ENCODE results near the gene ANKRD33B.
"Not testable (repeated sequence)": the region's sequence is repeated elsewhere in the genome, so short reads cannot be mapped to it uniquely, and the experiment has no call there.

ANKRD33B gene

GRCh38 chr5:10595293-10595671, 31.4 kb downstream of the ANKRD33B start:
- FAIRE-seq, result no peak

DNA sequence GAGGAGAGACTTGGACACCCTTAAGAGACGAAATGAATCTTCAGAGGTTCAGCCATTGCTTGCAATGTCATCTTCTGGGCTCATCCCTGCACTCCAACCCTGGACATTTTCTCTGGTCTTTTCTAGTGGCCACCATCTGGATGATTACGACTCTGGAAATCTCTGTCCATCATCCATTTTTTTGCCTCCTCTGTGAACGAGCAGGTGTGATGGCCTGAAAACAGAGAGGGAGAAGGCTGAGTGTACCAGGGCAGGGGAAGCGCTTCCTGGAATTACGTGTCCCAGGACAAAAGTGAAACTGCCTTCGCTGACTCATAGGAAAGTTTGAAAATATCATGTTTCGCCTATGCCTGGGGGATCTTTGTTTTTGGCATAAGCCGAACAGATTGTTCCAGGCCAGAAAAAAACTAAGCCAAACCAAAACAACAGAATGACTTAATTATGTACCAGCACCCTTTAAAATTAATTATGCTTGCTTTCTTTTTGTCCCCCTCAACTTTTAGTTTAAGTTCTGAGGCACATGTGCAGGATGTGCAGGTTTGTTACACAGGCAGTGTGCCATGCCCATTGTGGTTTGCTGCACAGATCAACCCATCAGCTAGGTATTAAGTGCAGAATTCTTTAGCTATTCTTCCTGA, 31.9 kb downstream of the ANKRD33B start:
- FAIRE-seq, result no peak

DNA sequence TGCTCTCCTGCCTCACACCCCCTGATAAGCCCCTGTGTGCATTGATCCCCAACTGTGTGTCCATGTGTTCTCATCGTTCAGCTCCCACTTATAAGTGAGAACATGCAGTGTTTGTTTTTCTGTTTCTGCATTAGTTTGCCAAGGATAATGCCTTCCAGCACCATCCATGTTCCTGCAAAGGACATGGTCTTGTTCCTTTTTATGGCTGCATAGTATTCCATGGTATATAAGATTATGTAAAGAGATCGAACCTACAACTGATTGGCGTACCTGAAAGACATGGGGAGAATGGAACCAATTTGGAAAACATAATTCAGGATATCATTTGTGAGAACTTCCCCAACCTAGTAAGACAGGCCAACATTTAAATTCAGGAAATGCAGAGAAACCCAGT, 32.4 kb downstream of the ANKRD33B start:
- no peak for FAIRE-seq

- no peak for FAIRE-seq
Observed at GRCh38 chr5:10596886-10597451, 33.1 kb downstream of the ANKRD33B start.

GRCh38 chr5:10599113-10599512, 35.2 kb downstream of the ANKRD33B start:
- FAIRE-seq, result no peak

GRCh38 chr5:10599862-10600284, 36.0 kb downstream of the ANKRD33B start:
- no peak for FAIRE-seq

DNA sequence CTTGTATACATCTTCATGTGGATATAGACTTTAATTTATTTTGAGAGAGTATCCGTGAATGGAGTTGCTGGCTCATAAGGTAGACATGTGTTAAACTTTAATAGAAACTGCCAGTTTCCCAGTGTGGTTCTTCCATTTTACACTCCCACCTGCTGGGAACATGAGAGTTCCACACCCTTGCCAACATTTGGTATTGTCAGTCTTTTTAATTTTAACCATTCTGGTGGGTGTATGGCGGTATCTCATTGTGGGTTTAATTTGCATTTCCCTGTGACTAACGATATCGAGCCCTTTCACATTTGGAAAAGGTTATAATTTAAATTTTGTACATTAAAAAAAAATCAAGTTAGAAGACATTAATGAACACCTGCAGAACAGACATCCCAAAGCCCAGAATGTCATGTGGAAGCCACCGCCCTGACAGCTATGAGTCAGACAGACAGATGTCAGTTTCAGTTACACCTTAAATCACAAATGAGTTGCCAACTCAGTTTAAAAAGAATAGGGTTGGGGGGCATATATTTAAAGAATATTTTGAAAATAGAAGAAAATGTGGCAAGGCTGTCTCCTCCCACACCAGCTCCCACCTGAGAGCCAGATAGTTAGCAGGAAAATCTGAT, 36.9 kb downstream of the ANKRD33B start:
- FAIRE-seq, result no peak

DNA sequence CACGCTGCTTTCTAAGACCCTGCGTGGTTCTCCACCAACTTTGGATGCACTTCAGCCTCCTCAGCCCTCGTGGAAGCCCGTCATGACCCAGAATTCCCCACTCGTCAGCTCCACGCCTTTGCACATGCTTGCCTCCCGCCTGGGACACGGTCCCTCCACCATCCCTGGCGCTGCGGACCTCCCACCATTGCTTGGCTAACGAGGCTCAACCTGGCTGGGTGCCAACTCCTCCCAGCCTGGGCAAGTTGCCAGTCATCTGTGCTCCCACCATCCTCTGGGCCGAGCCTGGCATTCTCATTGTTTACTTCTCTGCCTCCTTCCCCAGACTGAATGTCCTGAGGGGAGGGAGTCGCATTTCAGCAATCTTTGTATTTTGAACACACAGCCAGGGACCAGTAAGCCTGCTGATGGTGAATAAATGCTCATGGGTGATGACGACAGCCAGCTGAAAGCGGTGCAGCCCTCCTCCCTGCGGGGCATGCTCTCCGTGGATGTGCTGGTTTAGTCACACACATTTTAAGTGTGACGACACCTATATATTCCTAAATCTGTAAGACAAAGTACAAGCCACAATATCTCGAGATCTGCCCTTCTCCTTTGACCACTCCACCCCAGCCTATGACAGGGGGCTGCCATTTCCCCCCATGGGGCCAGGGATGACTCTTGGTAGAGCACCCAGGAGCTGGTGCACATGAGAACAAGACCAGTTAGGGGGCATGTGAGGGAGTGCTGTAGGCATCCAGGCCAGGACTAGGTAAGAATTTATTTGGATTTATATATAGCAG, 37.6 kb downstream of the ANKRD33B start:
- no peak for FAIRE-seq

DNA sequence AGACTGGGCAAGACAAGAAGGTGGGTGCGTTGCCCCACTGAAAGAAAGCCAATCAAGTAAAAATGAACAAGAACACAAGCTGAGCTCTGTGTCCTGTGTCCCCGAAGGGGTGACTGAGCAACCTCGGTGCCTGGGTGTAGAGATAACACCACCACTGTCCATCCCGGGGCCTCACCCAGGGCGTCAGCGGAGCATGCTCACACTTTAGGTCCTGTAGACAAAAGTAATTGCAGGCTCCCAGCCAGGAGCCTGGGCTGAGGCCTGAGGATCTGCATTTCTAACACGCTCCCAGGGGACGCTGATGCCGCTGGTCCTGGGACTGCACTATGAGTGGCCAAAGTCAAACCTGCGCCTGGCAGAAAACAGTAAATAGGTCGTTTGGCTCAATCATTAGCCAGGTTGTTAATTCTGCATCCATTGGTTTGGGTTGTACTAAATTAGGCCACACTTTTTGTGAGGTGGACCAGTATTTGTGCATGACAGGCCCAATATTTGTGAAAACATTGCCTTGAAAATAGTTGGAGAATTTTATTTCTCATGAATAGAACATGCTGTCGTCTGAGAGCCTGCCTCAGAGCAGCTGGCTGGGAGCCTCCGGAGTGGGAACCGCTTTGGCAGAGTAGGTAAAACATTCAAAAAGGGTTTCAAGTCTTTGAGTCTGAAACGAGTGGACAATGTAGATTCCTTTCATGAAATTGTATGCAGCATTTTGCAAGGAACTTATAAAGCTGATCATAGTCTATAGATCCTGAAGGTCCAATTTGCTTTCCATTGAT, 38.3 kb downstream of the ANKRD33B start:
- FAIRE-seq, result no peak

GRCh38 chr5:10604975-10605374, 41.1 kb downstream of the ANKRD33B start:
- FAIRE-seq, result no peak

DNA sequence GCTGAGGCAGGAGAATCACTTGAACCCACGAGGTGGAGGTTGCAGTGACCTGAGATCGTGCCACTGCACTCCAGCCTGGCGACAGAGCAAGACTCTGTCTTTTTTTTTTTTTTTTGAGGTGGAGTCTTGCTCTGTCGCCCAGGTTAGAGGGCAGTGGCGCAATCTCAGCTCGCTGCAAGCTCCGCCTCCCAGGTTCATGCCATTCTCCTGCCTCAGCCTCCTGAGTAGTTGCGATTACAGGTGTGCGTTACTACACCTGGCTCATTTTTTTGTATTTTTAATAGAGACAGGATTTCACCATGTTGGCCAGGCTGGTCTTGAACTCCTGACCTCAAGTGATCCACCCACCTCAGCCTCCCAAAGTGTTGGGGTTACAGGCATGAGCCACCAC, 42.8 kb downstream of the ANKRD33B start:
- not testable (repeated sequence) for FAIRE-seq

DNA sequence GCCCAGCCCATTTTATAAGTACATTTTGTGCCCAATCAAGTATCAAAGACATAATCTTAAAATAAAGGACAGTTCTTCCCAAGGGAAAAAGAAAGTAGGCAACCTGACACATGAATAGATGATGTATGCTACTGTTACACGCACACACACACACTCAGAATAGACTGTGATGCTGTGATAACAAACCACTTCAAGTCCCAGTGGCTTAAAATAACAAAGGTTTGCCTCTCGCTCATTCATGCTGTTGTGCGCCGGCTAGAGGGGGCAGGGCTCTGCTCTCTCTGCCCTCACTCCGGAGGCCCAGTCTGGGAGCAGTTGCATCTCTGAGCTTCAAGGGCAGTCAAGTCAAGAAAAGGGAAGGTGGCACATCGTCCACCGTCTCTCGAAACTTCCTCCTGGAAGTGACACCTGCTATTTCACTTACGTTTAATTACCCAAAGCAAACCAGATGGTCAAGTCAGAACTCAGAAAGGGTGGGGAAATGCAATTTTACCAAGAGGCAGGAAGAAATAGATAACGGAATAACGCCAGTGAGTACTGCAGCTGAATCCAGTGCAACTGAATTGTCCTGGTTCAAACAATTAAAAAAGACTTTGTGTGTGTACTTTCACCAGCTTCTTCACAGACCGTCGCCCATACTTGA, 43.3 kb downstream of the ANKRD33B start:
- FAIRE-seq, result no peak

- no peak for FAIRE-seq
Observed at GRCh38 chr5:10607666-10608073, 43.8 kb downstream of the ANKRD33B start.

DNA sequence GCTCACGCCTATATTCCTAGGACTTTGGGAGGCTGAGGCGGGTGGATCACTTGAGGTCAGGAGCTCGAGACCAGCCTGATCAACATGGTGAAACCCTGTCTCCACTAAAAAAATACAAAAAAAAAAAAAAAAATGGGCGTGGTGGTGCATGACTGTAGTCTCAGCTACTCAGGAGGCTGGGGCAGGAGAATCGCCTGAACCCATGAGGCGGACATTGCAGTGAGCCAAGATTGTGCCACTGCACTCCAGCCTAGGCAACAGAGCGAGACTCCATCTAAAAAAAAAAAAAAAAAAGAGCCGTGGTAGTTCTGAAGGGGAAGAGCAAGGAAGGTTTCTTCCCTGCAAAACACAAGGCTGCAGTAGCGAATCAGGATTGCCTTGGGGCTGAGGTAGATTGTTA, 44.2 kb downstream of the ANKRD33B start:
- not testable (repeated sequence) for FAIRE-seq

GRCh38 chr5:10610058-10610457, 46.2 kb downstream of the ANKRD33B start:
- FAIRE-seq, result no peak

DNA sequence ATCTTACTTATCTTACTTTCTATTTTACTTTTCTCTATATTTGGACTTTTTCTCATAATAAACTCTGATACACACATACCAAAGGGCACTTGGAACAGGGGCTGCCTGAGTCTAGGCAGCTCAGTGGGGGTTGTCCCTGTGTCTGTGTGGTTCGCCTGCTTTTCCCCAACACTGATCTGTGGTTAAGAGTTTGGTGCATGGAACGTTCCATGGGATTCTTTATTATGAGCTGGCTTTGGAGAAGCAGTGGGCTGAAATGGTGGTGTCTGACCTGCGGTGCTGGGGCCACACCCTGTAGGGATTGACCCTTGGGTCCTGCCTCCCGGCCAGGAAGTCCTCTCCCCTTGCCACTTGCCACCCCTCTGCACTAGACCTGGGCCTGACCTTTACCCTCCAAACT, 47.4 kb downstream of the ANKRD33B start:
- no peak for FAIRE-seq

DNA sequence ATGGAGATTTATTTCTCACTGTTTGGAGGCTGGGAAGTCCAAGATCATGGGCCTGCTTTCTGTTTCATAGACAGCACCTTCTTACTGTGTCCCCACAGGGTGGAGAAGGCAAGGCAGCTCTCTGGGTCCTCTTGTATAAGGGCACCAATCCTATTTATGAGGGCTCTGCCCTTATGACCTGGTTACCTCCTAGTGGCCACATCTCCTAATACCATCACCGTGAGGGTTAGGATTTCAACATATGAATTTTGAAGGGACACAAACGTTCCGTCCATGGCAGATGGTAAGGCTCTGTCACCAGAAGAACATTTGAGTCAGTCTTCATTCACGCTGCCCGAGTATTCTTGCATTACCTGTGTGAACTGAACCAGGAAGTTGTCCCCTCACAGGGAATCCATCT, 48.4 kb downstream of the ANKRD33B start:
- FAIRE-seq, result no peak

DNA sequence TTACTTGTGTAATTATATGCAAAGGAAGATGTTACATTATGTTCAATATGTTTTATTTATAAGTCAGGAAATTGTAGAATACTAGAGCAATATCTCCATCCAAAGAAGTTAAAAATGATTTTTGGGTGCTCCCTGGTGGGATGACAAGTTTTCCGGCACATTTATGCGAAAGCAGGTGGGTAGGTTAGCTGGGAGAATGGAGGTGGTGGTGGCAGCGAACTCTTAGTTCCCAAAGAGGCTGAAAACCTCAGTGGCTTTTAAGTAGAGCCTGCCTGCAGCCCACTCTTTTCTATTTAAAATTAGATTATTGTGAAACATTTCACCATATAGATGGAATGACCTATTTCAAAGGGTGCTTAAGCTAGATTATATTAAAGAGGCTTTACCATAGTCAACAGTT, 51.8 kb downstream of the ANKRD33B start:
- FAIRE-seq, result no peak

GRCh38 chr5:10617103-10617502, 53.2 kb downstream of the ANKRD33B start:
- FAIRE-seq, result no peak

DNA sequence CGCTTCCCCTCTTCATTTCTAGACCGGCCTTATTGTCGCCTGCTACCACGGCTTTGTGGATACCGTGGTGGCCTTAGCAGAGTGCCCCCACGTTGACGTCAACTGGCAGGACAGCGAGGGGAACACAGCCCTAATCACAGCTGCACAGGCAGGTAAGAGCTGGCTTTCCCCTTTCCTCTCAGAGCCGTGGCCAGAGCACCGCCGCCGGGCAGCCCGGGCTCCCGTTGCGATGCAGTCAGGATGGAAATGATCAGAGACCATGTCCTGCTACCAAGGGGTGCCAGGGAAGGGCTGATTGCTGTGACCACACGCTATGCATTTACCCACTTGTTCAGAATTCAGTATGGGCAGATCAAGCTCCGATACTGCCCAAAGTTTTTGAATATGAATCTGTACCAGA, 54.4 kb downstream of the ANKRD33B start:
- FAIRE-seq, result no peak

DNA sequence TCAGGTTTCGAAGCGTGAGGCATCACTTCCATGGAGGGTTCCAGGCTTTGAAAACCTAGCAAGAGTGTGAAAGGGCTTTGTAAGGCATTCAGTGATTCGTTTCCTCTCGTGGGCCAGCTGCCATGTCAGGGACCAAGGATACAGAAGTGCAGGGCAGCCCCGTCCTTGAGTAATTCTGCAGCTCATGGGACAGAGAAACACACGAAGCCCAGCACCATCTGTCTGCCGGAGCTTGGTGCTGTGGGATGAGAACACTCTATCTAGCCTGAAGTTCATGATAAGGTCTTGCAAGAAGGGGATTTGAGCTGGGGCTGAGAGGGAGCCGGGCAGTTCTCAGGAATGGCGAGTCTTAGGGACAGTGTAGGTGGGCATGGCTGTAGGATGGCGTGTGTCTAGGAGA, 55.8 kb downstream of the ANKRD33B start:
- no peak for FAIRE-seq

DNA sequence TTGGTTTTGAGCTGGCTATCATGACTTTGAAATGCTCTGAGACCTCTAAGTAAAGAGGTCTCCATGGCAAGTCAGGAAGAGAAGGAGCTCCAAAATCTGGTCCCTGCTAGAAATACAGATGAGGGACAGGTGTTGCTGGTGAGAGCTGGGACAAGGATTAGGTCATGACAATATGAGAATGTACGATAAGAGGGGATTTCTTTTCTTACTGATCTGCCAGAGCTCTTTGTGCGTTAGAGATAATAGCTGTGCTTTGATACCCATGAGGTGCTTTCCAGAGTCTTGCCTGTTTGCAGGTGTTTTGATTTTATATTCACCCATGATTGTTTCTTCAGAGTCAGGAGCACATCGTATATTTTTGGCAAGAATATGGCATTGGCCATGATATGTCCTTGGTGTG, 56.5 kb downstream of the ANKRD33B start:
- FAIRE-seq, result no peak
